K562 (cell line): ENCODE data around the gene TMEM143. TPM values are rescaled to one million over a fixed set of nuclear protein-coding genes. Genes with fewer than 3 reads are reported as not detected.

Source experiments
- EP400 ChIP-seq: fragments of 450-650 bp; IDR thresholded peaks from 2 replicates; pipeline ENCODE4 v1.6.1; 2017; ENCODE audit warnings: antibody characterized with exemption, mild to moderate bottlenecking, moderate library complexity
- ETV1 ChIP-seq: fragments of 450-650 bp; conservative IDR thresholded peaks from 2 replicates; pipeline ENCODE4 v1.6.1; 2016; ENCODE audit warnings: missing genetic modification characterization, control low read depth, low read depth, missing compliant biosample characterization
- FOXJ2 ChIP-seq: fragments of 200-800 bp; sonication (Bioruptor generic); IDR thresholded peaks from 2 replicates; pipeline ENCODE4 v1.6.1; 2016; ENCODE audit warnings: missing genetic modification characterization, missing compliant biosample characterization
- ILF3 ChIP-seq: fragments of 450-650 bp; IDR thresholded peaks from 2 replicates; pipeline ENCODE4 v1.6.1; 2018; ENCODE audit warnings: antibody characterized with exemption, mild to moderate bottlenecking, moderate library complexity, borderline replicate concordance
- IRF2 ChIP-seq: sonication (generic); formaldehyde crosslinking; IDR thresholded peaks from 2 replicates; pipeline ENCODE4 v1.8.1; 2022; ENCODE audit warnings: mild to moderate bottlenecking, missing genetic modification reagents
- KLF13 ChIP-seq: fragments of 450-650 bp; IDR thresholded peaks from 2 replicates; pipeline ENCODE4 v1.6.1; 2016; ENCODE audit warnings: missing genetic modification characterization, low read depth, mild to moderate bottlenecking, missing compliant biosample characterization, moderate library complexity, borderline replicate concordance
- MAZ ChIP-seq, 2 experiments: fragments of 450-650 bp in 1 of 2; sonication (generic) in 1 of 2; formaldehyde crosslinking; IDR thresholded peaks in 1 of 2; conservative IDR thresholded peaks in 1 of 2; 2 replicates each; pipeline versions ENCODE4 v1.4.0 to v1.5.0; 2020; ENCODE audit warnings: mild to moderate bottlenecking in 1 of 2, missing genetic modification reagents in 1 of 2
- MXI1 ChIP-seq: IDR thresholded peaks from 2 replicates; pipeline ENCODE4 v1.6.1; 2011; ENCODE audit warnings: low read depth, mild to moderate bottlenecking, improper control_type of control experiment, low read length
- NFATC3 ChIP-seq: fragments of 450-650 bp; IDR thresholded peaks from 2 replicates; pipeline ENCODE4 v1.6.1; 2017; ENCODE audit warnings: mild to moderate bottlenecking
- PTTG1 ChIP-seq: fragments of 450-650 bp; IDR thresholded peaks from 2 replicates; pipeline ENCODE4 v1.6.1; 2016; ENCODE audit warnings: low read depth, mild to moderate bottlenecking, missing genetic modification characterization, missing compliant biosample characterization
- RCOR1 ChIP-seq, 2 experiments: IDR thresholded peaks; 2 replicates each; pipeline ENCODE4 v1.6.1; 2012; ENCODE audit warnings: low read depth in 2 of 2, low read length in 2 of 2, borderline replicate concordance in 1 of 2, improper control_type of control experiment in 1 of 2
- SRSF7 ChIP-seq: fragments of 200-400 bp; formaldehyde crosslinking; optimal IDR thresholded peaks from 2 replicates; pipeline ENCODE3; 2017; ENCODE audit warnings: mild to moderate bottlenecking, low read depth, low read length
- ZEB2 ChIP-seq: fragments of 450-650 bp; IDR thresholded peaks from 2 replicates; pipeline ENCODE4 v1.6.1; 2016
- ZFX ChIP-seq: sonication (generic); formaldehyde crosslinking; IDR thresholded peaks from 2 replicates; pipeline ENCODE4 v1.8.0; 2022; ENCODE audit warnings: mild to moderate bottlenecking, missing genetic modification reagents, moderate library complexity
- ZNF174 ChIP-seq: fragments of 250-450 bp; sonication (Bioruptor Pico); IDR thresholded peaks from 2 replicates; pipeline ENCODE4 v1.4.0; 2020; ENCODE audit warnings: mild to moderate bottlenecking
- ZNF263 ChIP-seq: sonication (generic); formaldehyde crosslinking; IDR thresholded peaks from 2 replicates; pipeline ENCODE4 v1.8.0; 2022; ENCODE audit warnings: mild to moderate bottlenecking, missing genetic modification reagents, borderline replicate concordance
- ZNF436 ChIP-seq: fragments of 250-450, 450-650 bp; sonication (Bioruptor Pico); formaldehyde crosslinking; IDR thresholded peaks from 2 replicates; pipeline ENCODE4 v1.7.0; 2020; ENCODE audit warnings: mild to moderate bottlenecking
- ZNF79 ChIP-seq: fragments of 250-450 bp; sonication (Bioruptor Pico); IDR thresholded peaks from 2 replicates; pipeline ENCODE4 v1.4.0; 2020; ENCODE audit warnings: low read depth, mild to moderate bottlenecking, moderate library complexity
- polyA plus RNA-seq, 8 experiments: library from polyadenylated mRNA; depleted of rRNA in 4 of 8; stranded (reverse) in 5 of 8; unstranded in 3 of 8; fragments of >200 nt; fragmentation: Nextera tagmentation in 2 of 8; fragmentation: Illumina TruSeq in 1 of 8; extraction: Ambion mirVana in 2 of 8; extraction: Trizol in 1 of 8; gene quantifications; 2 replicates each; pipeline versions ENCODE4 v1.2.1 to v1.2.3, GENCODE V29; 2011 to 2014; ENCODE audit warnings: inconsistent platforms in 1 of 8, missing spikeins in 1 of 8
- total RNA-seq, 7 experiments: library from RNA; depleted of rRNA in 6 of 7; stranded (reverse); fragments of >200 nt in 6 of 7; fragmentation: Illumina TruSeq in 2 of 7; extraction: Trizol in 2 of 7; gene quantifications; 2 replicates each; pipeline versions ENCODE4 v1.2.1 to v1.2.3, GENCODE V29; 2011 to 2021; ENCODE audit warnings: low replicate concordance in 1 of 7
- TF ChIP-seq, protein P1 (sequence below): sonication (generic); IDR thresholded peaks from 2 replicates; pipeline ENCODE4 v1.6.1; 2016
- TF ChIP-seq, protein P2 (sequence below): fragments of 200-800 bp; sonication (Bioruptor generic); IDR thresholded peaks from 2 replicates; pipeline ENCODE4 v1.6.1; 2016; ENCODE audit warnings: missing genetic modification characterization, missing compliant biosample characterization
- TF ChIP-seq, protein P3 (sequence below), 2 experiments: IDR thresholded peaks in 1 of 2; conservative IDR thresholded peaks in 1 of 2; 2 replicates each; pipeline ENCODE4 v1.6.1; 2016; ENCODE audit warnings: low read depth in 2 of 2, mild to moderate bottlenecking in 1 of 2, missing compliant biosample characterization in 1 of 2, missing genetic modification characterization in 1 of 2, moderate library complexity in 1 of 2

Gene TMEM143
- total and polyA plus RNA-seq, 9 of the 15 experiments (the other 6 are each of a cell fraction or from before 2014, with no cell fraction given), result 0.66 to 8.8 (median 4.3) TPM

DNA sequence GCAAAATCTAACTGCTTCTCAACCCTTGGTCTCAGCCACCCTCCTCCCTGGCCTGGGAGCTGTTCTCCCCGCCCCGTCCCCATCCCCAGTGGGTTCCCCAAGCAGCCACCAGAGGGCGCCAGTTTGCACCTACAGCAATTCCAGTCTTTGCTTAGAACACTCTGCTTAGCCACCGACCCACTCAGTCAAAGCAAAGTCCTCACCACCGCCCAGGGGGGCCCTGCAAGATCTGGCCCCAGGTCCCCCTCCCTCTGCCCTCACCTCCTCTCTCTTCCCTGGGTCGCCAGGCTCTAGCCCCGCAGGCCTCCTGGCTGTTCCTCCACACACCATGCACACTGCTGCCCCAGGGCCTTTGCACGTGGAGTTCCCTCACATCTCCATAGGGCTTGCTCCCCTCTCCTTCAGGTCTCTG is 12.4 kb downstream of the TMEM143 start (continued):
- TF ChIP-seq EP400, result peak; percentile 27; the same call in 1 of the 2 replicates
- no peak for TF ChIP-seq FOXJ2 (tag)
- TF ChIP-seq ZNF436 (CRISPR knock-in tag), result no peak
- TF ChIP-seq ZNF174 (CRISPR knock-in tag), result no peak
- no peak for TF ChIP-seq IRF2
- no peak for TF ChIP-seq ILF3
- no peak for TF ChIP-seq ETV1
- no peak for TF ChIP-seq MXI1
- no peak for TF ChIP-seq ZEB2
- TF ChIP-seq NFATC3, result no peak
- no peak for TF ChIP-seq ZFX (CRISPR knock-in tag)
- TF ChIP-seq, protein P1, sequence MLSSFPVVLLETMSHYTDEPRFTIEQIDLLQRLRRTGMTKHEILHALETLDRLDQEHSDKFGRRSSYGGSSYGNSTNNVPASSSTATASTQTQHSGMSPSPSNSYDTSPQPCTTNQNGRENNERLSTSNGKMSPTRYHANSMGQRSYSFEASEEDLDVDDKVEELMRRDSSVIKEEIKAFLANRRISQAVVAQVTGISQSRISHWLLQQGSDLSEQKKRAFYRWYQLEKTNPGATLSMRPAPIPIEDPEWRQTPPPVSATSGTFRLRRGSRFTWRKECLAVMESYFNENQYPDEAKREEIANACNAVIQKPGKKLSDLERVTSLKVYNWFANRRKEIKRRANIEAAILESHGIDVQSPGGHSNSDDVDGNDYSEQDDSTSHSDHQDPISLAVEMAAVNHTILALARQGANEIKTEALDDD, result no peak
- TF ChIP-seq RCOR1 (IDR thresholded peaks at IDR 0.05; ENCODE audit: borderline replicate concordance in 1 of 2, low read depth in 2 of 2, low read length in 2 of 2), result peak; percentile 24 to 80; a peak in 3 of 4 replicates
- peak; percentile 55; the same call in 1 of the 2 replicates for TF ChIP-seq ZNF263
- no peak for TF ChIP-seq SRSF7
- TF ChIP-seq PTTG1, result no peak
- peak; percentile 21 to 73; a peak in 2 of 4 replicates for TF ChIP-seq MAZ (CRISPR knock-in tag; conservative IDR thresholded peaks at IDR 0.05 in 1 of 2, IDR thresholded peaks at IDR 0.05 in 1 of 2)
- 0 out of 2 replicates have a peak, but pooled peaks have one; percentile 31 for TF ChIP-seq KLF13
- TF ChIP-seq, protein P2, sequence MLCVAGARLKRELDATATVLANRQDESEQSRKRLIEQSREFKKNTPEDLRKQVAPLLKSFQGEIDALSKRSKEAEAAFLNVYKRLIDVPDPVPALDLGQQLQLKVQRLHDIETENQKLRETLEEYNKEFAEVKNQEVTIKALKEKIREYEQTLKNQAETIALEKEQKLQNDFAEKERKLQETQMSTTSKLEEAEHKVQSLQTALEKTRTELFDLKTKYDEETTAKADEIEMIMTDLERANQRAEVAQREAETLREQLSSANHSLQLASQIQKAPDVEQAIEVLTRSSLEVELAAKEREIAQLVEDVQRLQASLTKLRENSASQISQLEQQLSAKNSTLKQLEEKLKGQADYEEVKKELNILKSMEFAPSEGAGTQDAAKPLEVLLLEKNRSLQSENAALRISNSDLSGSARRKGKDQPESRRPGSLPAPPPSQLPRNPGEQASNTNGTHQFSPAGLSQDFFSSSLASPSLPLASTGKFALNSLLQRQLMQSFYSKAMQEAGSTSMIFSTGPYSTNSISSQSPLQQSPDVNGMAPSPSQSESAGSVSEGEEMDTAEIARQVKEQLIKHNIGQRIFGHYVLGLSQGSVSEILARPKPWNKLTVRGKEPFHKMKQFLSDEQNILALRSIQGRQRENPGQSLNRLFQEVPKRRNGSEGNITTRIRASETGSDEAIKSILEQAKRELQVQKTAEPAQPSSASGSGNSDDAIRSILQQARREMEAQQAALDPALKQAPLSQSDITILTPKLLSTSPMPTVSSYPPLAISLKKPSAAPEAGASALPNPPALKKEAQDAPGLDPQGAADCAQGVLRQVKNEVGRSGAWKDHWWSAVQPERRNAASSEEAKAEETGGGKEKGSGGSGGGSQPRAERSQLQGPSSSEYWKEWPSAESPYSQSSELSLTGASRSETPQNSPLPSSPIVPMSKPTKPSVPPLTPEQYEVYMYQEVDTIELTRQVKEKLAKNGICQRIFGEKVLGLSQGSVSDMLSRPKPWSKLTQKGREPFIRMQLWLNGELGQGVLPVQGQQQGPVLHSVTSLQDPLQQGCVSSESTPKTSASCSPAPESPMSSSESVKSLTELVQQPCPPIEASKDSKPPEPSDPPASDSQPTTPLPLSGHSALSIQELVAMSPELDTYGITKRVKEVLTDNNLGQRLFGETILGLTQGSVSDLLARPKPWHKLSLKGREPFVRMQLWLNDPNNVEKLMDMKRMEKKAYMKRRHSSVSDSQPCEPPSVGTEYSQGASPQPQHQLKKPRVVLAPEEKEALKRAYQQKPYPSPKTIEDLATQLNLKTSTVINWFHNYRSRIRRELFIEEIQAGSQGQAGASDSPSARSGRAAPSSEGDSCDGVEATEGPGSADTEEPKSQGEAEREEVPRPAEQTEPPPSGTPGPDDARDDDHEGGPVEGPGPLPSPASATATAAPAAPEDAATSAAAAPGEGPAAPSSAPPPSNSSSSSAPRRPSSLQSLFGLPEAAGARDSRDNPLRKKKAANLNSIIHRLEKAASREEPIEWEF (CRISPR knock-in tag), result no peak
- TF ChIP-seq, protein P3, sequence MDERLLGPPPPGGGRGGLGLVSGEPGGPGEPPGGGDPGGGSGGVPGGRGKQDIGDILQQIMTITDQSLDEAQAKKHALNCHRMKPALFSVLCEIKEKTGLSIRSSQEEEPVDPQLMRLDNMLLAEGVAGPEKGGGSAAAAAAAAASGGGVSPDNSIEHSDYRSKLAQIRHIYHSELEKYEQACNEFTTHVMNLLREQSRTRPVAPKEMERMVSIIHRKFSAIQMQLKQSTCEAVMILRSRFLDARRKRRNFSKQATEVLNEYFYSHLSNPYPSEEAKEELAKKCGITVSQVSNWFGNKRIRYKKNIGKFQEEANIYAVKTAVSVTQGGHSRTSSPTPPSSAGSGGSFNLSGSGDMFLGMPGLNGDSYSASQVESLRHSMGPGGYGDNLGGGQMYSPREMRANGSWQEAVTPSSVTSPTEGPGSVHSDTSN (CRISPR knock-in tag; IDR thresholded peaks at IDR 0.05; ENCODE audit: low read depth), result no peak
- TF ChIP-seq, protein P3 (tag; conservative IDR thresholded peaks at IDR 0.05; ENCODE audit: low read depth), result no peak
- no peak for TF ChIP-seq ZNF79 (CRISPR knock-in tag)
